Ovary (tissue), 3 donors: ENCODE measurements around the gene RAB3GAP1.

Source experiments
- CTCF ChIP-seq, 3 donors: fragments of 450-650 bp in 2 of 3; fragments of 200-600 bp in 1 of 3; IDR thresholded peaks; one replicate each; pipeline versions ENCODE4 v1.5.1 to v1.8.0; 2016 to 2022; ENCODE audit warnings: antibody characterized with exemption in 3 of 3, mild to moderate bottlenecking in 1 of 3
- POLR2A ChIP-seq: fragments of 450-650 bp; IDR thresholded peaks from one replicate; pipeline ENCODE4 v1.6.1; 2017; ENCODE audit warnings: antibody characterized with exemption, mild to moderate bottlenecking, moderate library complexity
- donor health status: DM: no; HTN: no; CAD: no.

- no peak for TF ChIP-seq POLR2A
- TF ChIP-seq CTCF (IDR thresholded peaks at IDR 0.05) = no peak
Measured at GRCh38 chr2:135163901-135164300, 111.8 kb downstream of the RAB3GAP1 start.
